Lower leg skin (tissue), 3 donors: ENCODE measurements around the gene PREX1.

Experiments used
- POLR2A ChIP-seq, 2 donors: fragments of 450-650 bp; IDR thresholded peaks; one replicate each; pipeline ENCODE4 v1.6.1; 2016 to 2017; ENCODE audit warnings: antibody characterized with exemption in 2 of 2, mild to moderate bottlenecking in 1 of 2, moderate library complexity in 1 of 2
- TF ChIP-seq, protein P1 (sequence below), 3 donors: fragments of 450-650 bp; IDR thresholded peaks; one replicate each; pipeline ENCODE4 v1.5.1; 2016; ENCODE audit warnings: antibody characterized with exemption in 3 of 3, mild to moderate bottlenecking in 3 of 3, moderate library complexity in 2 of 3

DNA sequence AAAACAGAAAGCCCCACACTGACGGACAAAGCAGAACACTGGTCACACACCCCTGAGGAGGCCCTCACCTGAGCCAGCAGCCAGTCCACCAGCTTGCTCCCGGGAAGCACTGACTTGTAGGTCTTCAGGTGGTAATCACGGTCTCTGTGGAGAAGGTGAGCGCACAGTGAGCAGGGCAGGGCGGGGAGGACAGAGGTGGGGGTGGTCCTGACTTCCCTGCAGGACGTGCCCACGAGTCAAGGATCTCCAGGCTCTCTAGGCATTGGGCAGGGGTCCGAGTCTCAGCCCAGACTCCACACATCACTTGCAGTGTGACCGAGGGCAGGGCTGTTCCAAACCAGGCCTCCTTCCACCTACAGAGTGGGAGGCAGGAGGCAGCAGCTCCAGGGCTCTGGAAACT is 151.7 kb downstream of the PREX1 start:
- TF ChIP-seq, protein P1, sequence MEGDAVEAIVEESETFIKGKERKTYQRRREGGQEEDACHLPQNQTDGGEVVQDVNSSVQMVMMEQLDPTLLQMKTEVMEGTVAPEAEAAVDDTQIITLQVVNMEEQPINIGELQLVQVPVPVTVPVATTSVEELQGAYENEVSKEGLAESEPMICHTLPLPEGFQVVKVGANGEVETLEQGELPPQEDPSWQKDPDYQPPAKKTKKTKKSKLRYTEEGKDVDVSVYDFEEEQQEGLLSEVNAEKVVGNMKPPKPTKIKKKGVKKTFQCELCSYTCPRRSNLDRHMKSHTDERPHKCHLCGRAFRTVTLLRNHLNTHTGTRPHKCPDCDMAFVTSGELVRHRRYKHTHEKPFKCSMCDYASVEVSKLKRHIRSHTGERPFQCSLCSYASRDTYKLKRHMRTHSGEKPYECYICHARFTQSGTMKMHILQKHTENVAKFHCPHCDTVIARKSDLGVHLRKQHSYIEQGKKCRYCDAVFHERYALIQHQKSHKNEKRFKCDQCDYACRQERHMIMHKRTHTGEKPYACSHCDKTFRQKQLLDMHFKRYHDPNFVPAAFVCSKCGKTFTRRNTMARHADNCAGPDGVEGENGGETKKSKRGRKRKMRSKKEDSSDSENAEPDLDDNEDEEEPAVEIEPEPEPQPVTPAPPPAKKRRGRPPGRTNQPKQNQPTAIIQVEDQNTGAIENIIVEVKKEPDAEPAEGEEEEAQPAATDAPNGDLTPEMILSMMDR (IDR thresholded peaks at IDR 0.05) = no peak
- no peak for TF ChIP-seq POLR2A (IDR thresholded peaks at IDR 0.05)
